Right atrium auricular region (tissue), 2 donors: ENCODE measurements around the gene OR2W1. TPM values are rescaled to one million over a fixed set of nuclear protein-coding genes. Genes with fewer than 3 reads are reported as not detected.

ENCODE experiments used
- DNase-seq: peaks from one replicate; pipeline ENCODE4 v3.0.0-alpha.2; 2019; ENCODE audit warnings: low spot score
- H3K27ac ChIP-seq, 2 donors: fragments of 200-600 bp; sonication (generic); 1 replicate in 1 of 2; 2 replicates in 1 of 2; pipeline ENCODE4 v1.5.1; 2016 to 2019
- H3K27me3 ChIP-seq, 2 donors: fragments of 200-600 bp; sonication (generic); one replicate each; pipeline versions ENCODE4 v1.5.1 to v1.6.0; 2017 to 2019
- H3K36me3 ChIP-seq: fragments of 200-600 bp; sonication (generic); one replicate; pipeline ENCODE4 v1.5.1; 2016
- H3K4me1 ChIP-seq, 2 donors: fragments of 200-600 bp; sonication (generic); one replicate each; pipeline versions ENCODE4 v1.5.1 to v1.6.0; 2017 to 2019
- H3K4me3 ChIP-seq, 2 donors: fragments of 200-600 bp; sonication (generic); 1 replicate in 1 of 2; 2 replicates in 1 of 2; pipeline ENCODE4 v1.5.1; 2017 to 2019; ENCODE audit warnings: mild to moderate bottlenecking in 1 of 2, moderate library complexity in 1 of 2
- H3K9me3 ChIP-seq, 2 donors: fragments of 200-600 bp; sonication (generic); one replicate each; pipeline ENCODE4 v1.5.1; 2019
- total RNA-seq, 2 donors: library from RNA; depleted of rRNA; stranded (reverse); fragments of >200 nt; gene quantifications; one replicate each; pipeline ENCODE4 v1.1.0, GENCODE V29; 2016
- TF ChIP-seq, protein P1 (sequence below), 2 donors: fragments of 200-600 bp; sonication (generic); IDR thresholded peaks; one replicate each; pipeline ENCODE4 v1.5.1; 2019; ENCODE audit warnings: antibody characterized with exemption in 2 of 2

OR2W1 gene
- total RNA-seq, 2 donors from 2014 or later = not detected

DNA sequence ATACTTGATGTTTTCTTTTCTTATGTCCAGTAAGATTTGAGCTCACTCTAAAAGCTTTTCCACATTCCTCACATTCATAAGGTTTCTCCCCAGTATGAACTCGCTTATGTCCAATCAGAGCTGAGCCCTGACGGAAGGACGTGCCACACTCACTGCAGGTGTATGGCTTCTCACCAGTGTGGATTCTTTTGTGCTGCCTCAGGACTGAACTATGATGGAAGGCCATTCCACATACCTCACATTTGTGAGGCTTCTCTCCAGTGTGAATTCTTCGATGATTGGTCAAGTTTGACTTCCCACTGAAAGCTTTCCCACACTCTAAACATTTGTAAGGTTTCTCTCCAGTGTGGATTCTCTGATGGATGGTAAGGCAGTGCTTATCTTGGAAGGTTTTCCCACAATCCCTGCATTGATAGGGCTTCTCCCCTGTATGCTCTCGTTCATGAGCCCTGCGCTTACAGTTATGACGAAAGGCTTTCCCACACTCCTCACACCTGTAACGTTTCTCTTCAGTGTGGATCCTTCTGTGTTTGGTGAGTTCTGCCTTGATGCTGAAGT is 49.8 kb downstream of the OR2W1 start:
- H3K36me3 ChIP-seq = no peaks in the 10 kb centered on the region
- H3K27me3 ChIP-seq = no peaks in the 10 kb centered on the region
- DNase-seq = no peak
- no peaks in the 10 kb centered on the region for H3K4me1 ChIP-seq
- no peaks in the 10 kb centered on the region for H3K9me3 ChIP-seq
- no peak overlapping the region for H3K4me3 ChIP-seq
- no peak overlapping the region for H3K27ac ChIP-seq
- TF ChIP-seq, protein P1, sequence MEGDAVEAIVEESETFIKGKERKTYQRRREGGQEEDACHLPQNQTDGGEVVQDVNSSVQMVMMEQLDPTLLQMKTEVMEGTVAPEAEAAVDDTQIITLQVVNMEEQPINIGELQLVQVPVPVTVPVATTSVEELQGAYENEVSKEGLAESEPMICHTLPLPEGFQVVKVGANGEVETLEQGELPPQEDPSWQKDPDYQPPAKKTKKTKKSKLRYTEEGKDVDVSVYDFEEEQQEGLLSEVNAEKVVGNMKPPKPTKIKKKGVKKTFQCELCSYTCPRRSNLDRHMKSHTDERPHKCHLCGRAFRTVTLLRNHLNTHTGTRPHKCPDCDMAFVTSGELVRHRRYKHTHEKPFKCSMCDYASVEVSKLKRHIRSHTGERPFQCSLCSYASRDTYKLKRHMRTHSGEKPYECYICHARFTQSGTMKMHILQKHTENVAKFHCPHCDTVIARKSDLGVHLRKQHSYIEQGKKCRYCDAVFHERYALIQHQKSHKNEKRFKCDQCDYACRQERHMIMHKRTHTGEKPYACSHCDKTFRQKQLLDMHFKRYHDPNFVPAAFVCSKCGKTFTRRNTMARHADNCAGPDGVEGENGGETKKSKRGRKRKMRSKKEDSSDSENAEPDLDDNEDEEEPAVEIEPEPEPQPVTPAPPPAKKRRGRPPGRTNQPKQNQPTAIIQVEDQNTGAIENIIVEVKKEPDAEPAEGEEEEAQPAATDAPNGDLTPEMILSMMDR (IDR thresholded peaks at IDR 0.05) = no peak

Other genes with a start within 250 kb of the OR2W1 start
- gene TRIM27, start 121.2 kb downstream of the OR2W1 start, total RNA-seq = 10 to 100 TPM; 22.3 to 28.5 TPM
- under 1 TPM in 1 of 2 donors, not detected in 1; 0.24 TPM for gene ZNF311, start 39.9 kb downstream of the OR2W1 start, total RNA-seq
- not detected for gene OR2B3, start 42.1 kb upstream of the OR2W1 start, total RNA-seq
- not detected for gene OR2J1, start 54.3 kb upstream of the OR2W1 start, total RNA-seq
- gene OR2J3, start 62.9 kb upstream of the OR2W1 start, total RNA-seq = not detected
- gene OR2J2, start 125.7 kb upstream of the OR2W1 start, total RNA-seq = not detected